Memory B cell (primary cell): ENCODE data around the gene PLCB2.

Source experiments
- ATAC-seq: fragments of 150-1000 bp; cut with Tn5 transposase; 2 replicates; pipeline ENCODE4 v1.10.0; 2021; ENCODE audit warnings: low read depth, mild to moderate bottlenecking, moderate library complexity
- DNase-seq, 2 donors: peaks; one replicate each; pipeline ENCODE4 v3.0.0; 2022; ENCODE audit warnings: low spot score in 2 of 2
- H3K27ac Mint-ChIP-seq: one replicate; pipeline ENCODE4 v1.8.0; 2022; ENCODE audit warnings: mild to moderate bottlenecking, moderate library complexity, mixed read lengths
- H3K27me3 Mint-ChIP-seq: one replicate; pipeline ENCODE4 v1.8.0; 2022; ENCODE audit warnings: mixed read lengths
- H3K36me3 Mint-ChIP-seq: one replicate; pipeline ENCODE4 v1.8.0; 2022; ENCODE audit warnings: mild to moderate bottlenecking, mixed read lengths
- H3K4me1 Mint-ChIP-seq: one replicate; pipeline ENCODE4 v1.8.0; 2022; ENCODE audit warnings: mixed read lengths
- H3K4me3 Mint-ChIP-seq: one replicate; pipeline ENCODE4 v1.8.0; 2022; ENCODE audit warnings: mild to moderate bottlenecking, moderate library complexity, mixed read lengths
- H3K9me3 Mint-ChIP-seq: one replicate; pipeline ENCODE4 v1.8.0; 2022; ENCODE audit warnings: mixed read lengths

PLCB2 gene

DNA sequence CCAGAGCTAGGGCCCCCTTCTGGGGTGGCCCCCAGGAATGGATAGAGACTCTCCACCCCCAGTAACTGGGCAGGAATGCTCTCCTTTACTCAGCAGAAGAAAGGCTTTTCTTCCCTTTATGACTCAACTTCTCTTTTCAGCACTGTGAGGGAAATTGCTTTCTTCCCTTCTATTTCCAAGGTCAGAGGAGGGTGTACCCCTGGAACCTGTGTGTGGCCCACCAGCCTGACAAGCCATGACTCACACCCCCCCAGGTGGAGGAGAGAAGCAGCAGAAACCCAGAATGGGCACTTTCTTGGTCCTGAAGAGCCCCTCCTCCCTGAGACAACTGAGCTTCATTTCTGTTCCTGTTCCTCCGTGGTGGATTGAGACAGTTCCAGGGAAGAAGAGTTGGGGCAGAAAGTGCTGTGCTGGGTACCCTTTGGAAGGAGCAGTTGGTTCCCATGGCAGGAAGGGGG, 22.2 kb downstream of the PLCB2 start:
- Mint-ChIP-seq H3K27me3 (peaks cover 4% of the 10 kb centered on the region), H3K4me3 (no peak overlapping the region), H3K27ac (no peak overlapping the region), H3K9me3 (no peaks in the 10 kb centered on the region), H3K36me3 (peaks cover 2% of the 10 kb centered on the region), H3K4me1 (peaks cover 9% of the 10 kb centered on the region)
- DNase-seq (no peak), ATAC-seq (no peak)

DNA sequence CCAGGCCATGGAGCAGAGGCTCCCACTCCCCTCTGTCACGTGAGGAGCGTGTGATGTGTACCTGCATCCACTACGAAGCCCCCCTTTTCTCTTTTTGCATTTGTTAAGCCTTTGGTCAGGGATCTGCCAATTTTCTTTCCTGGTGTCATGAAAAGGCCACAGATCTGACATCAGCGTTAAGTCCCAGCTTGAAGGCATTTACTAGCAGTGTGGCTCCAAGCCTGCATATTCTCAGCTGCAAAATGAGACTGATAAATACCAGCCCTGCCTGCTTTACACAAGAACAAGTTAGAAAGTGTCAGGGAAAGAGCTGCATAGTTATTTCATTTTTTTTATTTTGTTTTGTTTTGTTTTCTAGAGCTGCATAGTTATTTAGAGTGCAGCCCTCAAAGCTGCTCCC, 22.6 kb downstream of the PLCB2 start:
- H3K27me3 Mint-ChIP-seq = peaks cover 6% of the 10 kb centered on the region
- H3K4me1 Mint-ChIP-seq = peaks cover 7% of the 10 kb centered on the region
- no peak for DNase-seq
- peaks cover 2% of the 10 kb centered on the region for H3K36me3 Mint-ChIP-seq
- no peak for ATAC-seq
- H3K9me3 Mint-ChIP-seq = no peaks in the 10 kb centered on the region
- no peak overlapping the region for H3K27ac Mint-ChIP-seq
- H3K4me3 Mint-ChIP-seq = no peak overlapping the region

DNA sequence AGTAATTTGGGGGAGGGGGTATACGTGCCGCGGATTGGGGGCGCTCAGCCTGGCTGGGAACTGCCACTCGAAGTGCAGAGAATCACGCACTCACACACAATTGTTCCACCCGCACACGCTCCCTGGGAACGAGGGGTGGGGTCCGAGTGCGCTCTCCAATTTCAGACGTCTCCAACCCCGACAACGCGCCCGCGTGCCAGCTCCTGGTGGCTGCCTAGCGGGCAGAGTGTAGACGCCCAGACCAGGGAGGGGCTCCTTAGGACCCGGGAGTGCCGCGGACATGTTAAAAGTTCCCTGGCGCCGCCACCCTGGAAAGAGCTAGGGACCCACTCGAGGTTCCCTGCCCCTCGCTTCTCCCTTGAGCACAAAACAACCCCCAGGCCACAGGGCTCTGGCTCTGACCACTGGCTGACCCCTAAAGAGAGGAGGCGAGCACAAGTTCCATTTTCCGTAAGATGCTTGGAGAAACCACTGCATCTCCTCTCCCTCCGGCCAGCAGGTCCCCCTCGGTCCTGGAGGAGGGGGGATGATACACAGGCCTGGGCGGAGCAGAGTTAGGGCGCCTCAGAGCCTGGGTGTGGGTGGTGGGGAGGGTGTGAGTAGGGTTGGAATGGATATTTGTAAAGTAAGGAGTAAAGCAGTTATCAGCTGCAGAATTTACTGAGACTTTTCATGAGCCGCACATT, 24.0 kb downstream of the PLCB2 start:
- DNase-seq = no peak
- Mint-ChIP-seq H3K9me3 (no peaks in the 10 kb centered on the region), H3K27ac (no peak overlapping the region), H3K36me3 (no peaks in the 10 kb centered on the region), H3K27me3 (peaks cover 6% of the 10 kb centered on the region), H3K4me3 (peak overlapping the region; percentile 5), H3K4me1 (no peaks in the 10 kb centered on the region)
- ATAC-seq = no peak

DNA sequence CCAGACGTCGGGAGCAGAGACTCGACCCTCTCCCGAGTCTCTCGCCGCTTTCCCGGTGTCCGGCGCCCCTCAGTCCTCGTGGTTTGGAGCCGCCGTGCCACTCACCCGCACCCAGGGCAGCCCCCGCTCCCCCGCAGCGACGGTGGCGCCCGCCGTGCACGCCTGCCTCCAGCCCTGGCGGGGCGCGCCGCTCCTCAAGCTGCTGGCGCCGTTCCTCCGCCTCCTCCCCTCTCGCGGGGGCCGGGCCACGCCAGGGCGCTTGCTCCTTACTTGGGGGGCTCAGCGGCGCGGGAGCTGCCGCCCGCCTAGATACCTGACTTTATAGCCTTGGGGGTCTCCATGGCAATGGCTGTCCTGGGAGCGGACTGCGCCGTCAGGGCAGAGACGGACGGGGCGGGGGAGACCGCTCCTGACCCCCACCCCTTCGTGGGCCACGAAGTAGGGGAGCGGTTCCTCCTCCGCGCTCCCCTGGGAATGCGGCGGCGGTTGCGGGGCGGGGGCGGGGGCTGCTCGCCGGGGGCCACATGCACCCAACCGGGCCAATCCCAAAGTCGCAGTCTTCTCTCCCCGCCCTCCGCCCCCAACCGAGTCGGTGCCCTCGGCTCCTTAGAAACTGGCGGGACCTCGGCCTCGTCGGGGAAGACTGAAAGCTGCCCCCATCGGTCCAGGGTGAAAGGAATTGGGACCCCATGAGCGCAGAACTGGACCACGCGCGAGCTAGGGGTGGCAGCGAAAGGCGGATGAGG, 24.7 kb downstream of the PLCB2 start, which contains the start of gene ANKRD63:
ANKRD63 (minus strand) TSS at position 196 of the 746 bp plus-strand sequence. CDS start 478 bp downstream, outside the sequence.
- Mint-ChIP-seq H3K36me3 (no peaks in the 10 kb centered on the region), H3K9me3 (no peaks in the 10 kb centered on the region), H3K27ac (no peak within 1 kb of the TSS), H3K4me3 (peak within 1 kb of the TSS; percentile 83), H3K27me3 (peaks cover 11% of the 10 kb centered on the region), H3K4me1 (peaks cover 5% of the 10 kb centered on the region)
- DNase-seq = peak; percentile 27 to 64
- ATAC-seq = peak; percentile 66

DNA sequence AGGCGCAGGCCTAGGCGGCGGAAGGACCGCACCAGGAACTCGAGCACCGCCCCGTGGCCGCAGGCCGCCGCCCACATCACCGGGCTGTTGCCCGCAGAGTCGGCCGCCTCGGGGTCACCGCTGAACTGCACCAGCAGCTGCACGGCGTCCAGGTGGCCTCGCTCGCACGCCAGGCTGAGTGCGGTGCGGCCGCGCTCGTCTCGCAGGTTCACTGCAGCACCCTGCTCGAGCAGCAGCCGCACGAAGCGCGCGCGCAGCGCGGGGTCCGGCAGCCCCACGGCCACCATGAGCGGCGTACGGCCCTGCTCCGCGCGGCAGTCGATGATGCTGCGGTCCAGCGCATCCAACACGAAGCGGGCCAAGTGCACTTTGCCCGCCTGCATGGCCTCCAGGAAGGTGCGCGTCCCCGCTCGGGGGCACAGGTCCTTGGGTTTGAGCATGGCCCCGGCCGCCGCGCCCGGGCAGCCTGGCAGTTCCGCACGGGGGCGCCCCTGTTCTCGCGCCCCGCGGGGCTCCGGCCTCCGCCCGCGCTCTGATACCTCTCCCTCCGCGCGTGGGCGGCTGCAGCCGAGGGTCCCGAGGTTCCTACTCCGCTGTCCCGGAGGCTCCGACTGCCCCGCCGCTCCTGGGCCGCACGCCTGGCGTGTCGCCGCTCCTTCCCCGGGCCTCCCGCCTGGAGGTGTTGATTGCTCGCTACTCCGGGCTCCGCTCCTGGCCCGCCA, 25.4 kb downstream of the PLCB2 start:
- Mint-ChIP-seq H3K9me3 (no peaks in the 10 kb centered on the region), H3K27ac (no peak overlapping the region), H3K27me3 (peaks cover 12% of the 10 kb centered on the region), H3K36me3 (no peaks in the 10 kb centered on the region), H3K4me3 (peak overlapping the region; percentile 83), H3K4me1 (peaks cover 10% of the 10 kb centered on the region)
- DNase-seq (peak; percentile 56 to 75), ATAC-seq (peak; percentile 73)

DNA sequence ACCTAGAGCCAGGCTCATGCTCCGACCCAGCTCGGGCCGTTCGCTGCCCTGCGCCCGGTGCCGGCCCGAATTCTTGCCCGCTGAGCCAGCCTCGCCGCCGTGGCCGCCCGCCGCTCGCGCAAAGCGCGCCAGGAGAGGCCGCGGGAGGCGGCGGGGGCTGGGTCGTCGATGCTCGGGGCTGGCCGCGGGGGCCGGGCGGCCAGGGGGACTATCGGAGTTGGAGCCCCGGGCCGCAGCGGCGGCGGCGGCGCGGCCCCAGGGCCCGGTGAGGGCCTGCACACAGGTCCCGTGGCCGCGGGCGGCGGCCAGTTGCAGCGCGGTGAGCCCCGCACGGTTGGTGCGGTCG, 26.0 kb downstream of the PLCB2 start:
- H3K9me3 Mint-ChIP-seq = no peaks in the 10 kb centered on the region
- no peak overlapping the region for H3K27ac Mint-ChIP-seq
- H3K4me1 Mint-ChIP-seq = peaks cover 11% of the 10 kb centered on the region
- no peak overlapping the region for H3K4me3 Mint-ChIP-seq
- H3K27me3 Mint-ChIP-seq = peaks cover 12% of the 10 kb centered on the region
- ATAC-seq (no peak), DNase-seq (no peak)
- no peaks in the 10 kb centered on the region for H3K36me3 Mint-ChIP-seq

DNA sequence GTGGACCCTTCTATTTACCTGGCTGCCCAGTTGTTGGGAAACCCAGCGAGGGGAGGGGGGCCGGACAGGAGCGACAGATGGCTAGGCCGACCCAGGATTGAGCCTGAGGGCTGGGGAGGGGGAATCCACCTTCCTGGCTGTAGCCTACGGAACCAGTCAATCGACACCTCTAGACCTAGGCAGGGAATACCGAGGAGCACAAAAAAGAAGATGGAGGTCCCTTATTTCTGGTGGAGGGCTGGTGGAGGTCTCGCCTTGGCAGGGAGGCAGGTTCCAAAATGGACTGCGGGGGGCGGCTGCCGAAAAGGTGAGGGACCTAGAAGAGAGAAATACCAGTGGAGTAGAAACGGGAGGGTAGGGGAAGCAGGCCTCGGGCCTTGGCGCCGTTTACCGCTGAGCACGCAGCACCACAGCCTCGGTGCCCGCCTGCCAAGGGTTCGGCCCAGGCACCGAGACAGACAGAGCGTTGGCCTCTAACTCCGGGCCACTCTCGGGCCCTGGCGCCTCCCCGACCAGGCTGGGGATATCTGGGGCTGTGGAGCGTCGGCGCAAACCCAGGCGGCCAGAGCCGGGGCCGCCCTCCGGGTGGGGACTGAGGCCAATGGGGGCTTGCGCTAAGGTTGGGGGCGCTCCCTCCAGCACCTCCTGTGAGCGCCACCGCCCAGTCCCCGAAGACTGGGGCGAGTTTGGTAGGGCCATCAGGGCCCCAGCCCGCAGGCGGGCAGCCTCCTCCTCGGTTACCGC, 26.5 kb downstream of the PLCB2 start:
- Mint-ChIP-seq H3K27ac (no peak overlapping the region), H3K27me3 (peaks cover 14% of the 10 kb centered on the region), H3K9me3 (no peaks in the 10 kb centered on the region), H3K4me1 (peaks cover 13% of the 10 kb centered on the region), H3K4me3 (peak overlapping the region; percentile 75), H3K36me3 (no peaks in the 10 kb centered on the region)
- no peak for DNase-seq
- ATAC-seq = no peak

DNA sequence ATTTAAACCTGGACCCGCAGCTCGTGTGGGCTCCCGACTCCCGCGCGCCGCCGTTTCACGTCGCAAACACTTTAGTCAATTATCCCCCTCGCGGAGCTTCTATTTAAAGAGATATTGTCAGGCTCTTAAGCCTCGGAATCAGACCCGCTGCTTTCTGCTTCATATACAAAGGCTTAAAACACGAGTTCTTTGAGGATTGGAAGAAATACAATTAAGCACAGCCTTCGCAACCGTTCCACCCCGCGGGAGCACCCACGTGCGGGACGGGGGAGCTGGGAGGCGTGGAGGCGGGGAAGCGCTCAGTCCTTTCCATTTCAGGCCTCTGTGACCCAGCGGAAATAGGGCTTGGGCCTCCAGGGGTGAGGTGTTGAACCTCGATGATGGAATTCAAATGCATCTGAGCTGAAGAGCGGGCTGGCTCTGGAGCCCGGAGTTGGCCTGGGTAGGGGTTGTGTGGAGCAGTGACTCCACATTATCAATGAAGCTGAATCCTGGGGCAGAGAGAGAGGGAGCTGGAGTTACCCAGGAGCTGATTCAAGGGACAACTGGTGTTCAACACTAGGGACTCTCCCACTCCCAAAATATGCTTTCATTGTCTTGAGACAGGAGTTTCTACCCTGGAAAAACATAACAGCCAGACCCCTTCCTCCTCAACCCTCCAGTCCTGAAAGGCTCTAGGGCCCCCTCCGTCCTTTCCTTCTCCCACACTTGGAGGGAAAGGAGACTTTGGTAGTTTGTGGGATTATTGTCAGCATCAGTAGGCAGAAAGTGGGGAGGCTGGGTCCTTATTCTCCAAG, 27.3 kb downstream of the PLCB2 start:
- Mint-ChIP-seq H3K4me3 (peak overlapping the region; percentile 75), H3K36me3 (no peaks in the 10 kb centered on the region), H3K27me3 (peaks cover 14% of the 10 kb centered on the region), H3K4me1 (peaks cover 13% of the 10 kb centered on the region), H3K27ac (no peak overlapping the region), H3K9me3 (no peaks in the 10 kb centered on the region)
- DNase-seq = no peak
- ATAC-seq = no peak

DNA sequence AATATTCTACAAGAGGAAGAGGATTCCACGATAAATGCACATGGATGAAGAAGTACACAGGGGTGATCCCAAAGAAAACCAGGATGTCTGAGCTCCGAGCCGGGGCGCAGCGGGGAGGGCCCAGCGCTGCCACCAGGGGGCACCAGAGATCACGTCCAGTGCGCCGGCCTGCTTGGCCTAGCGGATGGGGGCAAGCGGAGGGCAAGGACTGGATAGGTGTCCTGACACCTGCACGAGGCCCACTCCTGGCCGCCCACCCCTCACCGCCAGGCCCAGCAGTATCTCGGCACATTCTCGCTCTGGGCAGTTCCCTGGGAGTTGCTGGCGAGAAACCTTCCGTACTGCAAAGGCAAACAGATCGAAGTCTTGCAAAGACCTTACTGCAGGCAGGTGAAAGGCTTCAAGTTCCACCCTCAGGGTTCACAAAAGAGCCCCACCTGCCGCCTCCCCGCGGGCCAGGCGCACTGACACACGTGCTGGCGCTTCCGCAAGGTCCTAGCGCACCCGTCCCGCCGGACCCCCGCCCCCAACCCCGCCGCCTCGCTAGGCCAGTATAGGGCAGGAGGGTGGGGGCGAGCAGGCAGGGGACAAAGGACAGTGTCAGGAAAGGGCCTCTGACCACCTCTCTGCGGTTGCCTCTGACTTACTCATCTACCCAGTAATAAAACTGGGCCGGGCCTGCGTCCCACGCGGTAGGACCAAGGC, 28.1 kb downstream of the PLCB2 start:
- Mint-ChIP-seq H3K9me3 (no peaks in the 10 kb centered on the region), H3K4me1 (peaks cover 16% of the 10 kb centered on the region), H3K4me3 (no peak overlapping the region), H3K27ac (no peak overlapping the region), H3K36me3 (no peaks in the 10 kb centered on the region), H3K27me3 (peaks cover 14% of the 10 kb centered on the region)
- no peak for ATAC-seq
- peak; percentile 67 to 80 for DNase-seq

DNA sequence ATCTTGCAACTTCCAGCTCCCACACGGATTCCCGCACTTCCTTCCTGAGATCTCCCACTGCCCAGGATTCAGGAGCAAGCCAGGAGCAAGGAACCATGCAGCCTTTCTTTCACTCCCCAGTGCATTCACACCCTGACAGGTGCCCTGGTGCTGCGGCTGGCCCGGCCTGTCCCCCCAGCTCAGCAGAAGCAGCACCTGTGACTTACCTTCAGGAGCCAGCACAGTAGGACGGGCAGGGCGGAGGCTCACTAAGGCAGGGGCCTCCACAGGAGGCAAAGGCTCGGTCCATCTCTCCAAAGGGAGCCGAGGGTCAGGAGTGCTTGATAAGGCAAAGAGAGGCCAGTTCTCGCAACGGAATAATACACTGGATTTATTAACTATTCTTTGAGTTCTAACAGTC, 29.7 kb downstream of the PLCB2 start:
- no peak for ATAC-seq
- Mint-ChIP-seq H3K36me3 (no peaks in the 10 kb centered on the region), H3K4me3 (no peak overlapping the region), H3K4me1 (peaks cover 17% of the 10 kb centered on the region), H3K9me3 (no peaks in the 10 kb centered on the region), H3K27ac (no peak overlapping the region), H3K27me3 (peaks cover 14% of the 10 kb centered on the region)
- DNase-seq = no peak

DNA sequence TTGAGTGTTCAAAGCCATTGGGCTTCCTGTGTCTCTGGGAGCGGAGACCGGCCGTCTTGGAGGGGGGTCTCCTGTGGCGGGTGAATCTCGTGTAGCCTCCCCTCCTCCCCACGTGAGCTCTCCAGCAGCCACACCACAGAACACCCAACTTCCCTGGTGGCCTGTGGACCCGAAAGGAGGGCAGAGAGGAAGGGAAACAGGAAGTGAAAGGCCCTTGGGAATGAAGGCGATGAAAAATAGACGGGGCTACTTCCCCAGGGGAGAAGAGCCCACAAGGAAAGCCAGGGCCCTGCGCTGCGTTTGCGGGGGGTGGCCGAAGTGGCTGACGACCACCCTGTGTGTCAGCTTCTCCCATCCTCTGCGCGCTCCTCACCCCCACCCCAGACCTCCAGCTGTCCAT, 30.3 kb downstream of the PLCB2 start:
- H3K27ac Mint-ChIP-seq = no peak overlapping the region
- H3K4me3 Mint-ChIP-seq = peak overlapping the region; percentile 5
- H3K36me3 Mint-ChIP-seq = no peaks in the 10 kb centered on the region
- no peak for ATAC-seq
- H3K9me3 Mint-ChIP-seq = no peaks in the 10 kb centered on the region
- peaks cover 17% of the 10 kb centered on the region for H3K4me1 Mint-ChIP-seq
- H3K27me3 Mint-ChIP-seq = peaks cover 14% of the 10 kb centered on the region
- no peak for DNase-seq

DNA sequence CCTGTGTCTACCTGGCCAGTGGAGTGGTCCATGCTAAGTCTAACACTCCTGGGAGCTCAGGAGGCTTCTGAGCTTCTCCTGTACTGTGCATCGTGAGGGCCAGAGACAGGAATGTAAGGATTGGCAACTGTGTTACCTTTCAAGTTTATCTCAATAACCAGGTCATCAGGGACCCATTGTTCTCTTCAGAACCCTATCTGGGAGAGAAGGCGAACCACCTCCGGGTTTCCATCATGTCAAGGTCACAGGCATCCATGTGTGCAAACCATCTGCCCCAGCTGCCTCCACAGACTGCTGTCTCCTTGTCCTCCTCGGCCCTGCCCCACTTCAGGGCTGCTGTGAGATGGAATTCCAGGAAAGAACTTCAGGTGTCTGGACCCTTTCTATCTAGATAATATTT, 30.8 kb downstream of the PLCB2 start:
- no peak overlapping the region for H3K27ac Mint-ChIP-seq
- no peak overlapping the region for H3K4me3 Mint-ChIP-seq
- H3K4me1 Mint-ChIP-seq = peaks cover 17% of the 10 kb centered on the region
- no peak for DNase-seq
- no peaks in the 10 kb centered on the region for H3K9me3 Mint-ChIP-seq
- peaks cover 14% of the 10 kb centered on the region for H3K27me3 Mint-ChIP-seq
- no peak for ATAC-seq
- H3K36me3 Mint-ChIP-seq = no peaks in the 10 kb centered on the region

DNA sequence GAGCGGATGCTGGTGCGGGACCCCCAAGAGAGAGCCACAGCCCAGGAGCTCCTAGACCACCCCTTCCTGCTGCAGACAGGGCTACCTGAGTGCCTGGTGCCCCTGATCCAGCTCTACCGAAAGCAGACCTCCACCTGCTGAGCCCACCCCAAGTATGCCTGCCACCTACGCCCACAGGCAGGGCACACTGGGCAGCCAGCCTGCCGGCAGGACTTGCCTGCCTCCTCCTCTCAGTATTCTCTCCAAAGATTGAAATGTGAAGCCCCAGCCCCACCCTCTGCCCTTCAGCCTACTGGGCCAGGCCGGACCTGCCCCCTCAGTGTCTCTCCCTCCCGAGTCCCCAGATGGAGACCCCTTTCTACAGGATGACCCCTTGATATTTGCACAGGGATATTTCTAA, 31.8 kb downstream of the PLCB2 start:
- Mint-ChIP-seq H3K9me3 (no peaks in the 10 kb centered on the region), H3K4me3 (no peak overlapping the region), H3K36me3 (no peaks in the 10 kb centered on the region), H3K4me1 (peaks cover 17% of the 10 kb centered on the region), H3K27me3 (peaks cover 11% of the 10 kb centered on the region), H3K27ac (no peak overlapping the region)
- ATAC-seq (no peak), DNase-seq (no peak)
